DMS153 treated with DMSO at 0.1 percent for 48 hours (cell line): Measurements from ENCODE around the gene TARM1.
"Not testable (repeated sequence)": the region's sequence is repeated elsewhere in the genome, so short reads cannot be mapped to it uniquely, and the experiment has no call there.

Experiments
- DNase-seq: peaks from one replicate; lab custom pipeline; 2025; ENCODE audit not compliant: unreplicated experiment; lab: John Stamatoyannopoulos, UW

Gene TARM1

GRCh38 chr19:54099903-54100255 is 18.7 kb upstream of the TARM1 start:
- DNase-seq, result not testable (repeated sequence)

- DNase-seq, result no peak
These were observed 18.2 kb upstream of the TARM1 start for GRCh38 chr19:54099190-54099902.

DNA sequence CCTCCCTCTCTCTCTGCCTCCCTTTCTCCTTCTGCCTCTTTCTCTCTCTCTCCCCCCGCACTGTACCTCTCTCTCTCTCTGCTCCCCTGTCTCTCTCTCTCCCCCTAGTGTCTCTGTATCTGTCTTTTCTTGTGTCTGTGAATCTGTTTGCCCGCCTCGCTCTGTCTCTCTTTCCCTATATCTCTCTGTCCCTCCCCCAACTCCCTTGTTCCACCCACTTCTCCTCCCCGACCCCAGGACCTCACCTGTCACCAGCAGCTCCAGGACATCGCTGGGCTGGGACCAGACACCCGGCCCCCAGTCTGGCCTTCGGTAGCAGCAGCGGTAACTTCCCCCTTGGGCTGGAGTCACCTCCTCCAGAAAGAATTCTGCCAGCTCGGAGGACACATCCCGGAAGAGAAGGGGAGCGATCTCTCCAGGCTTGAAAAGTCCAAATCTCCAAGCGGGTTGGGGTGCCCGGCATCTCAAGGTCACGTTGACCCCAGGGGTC is 15.5 kb upstream of the TARM1 start:
- no peak for DNase-seq

- DNase-seq, result not testable (repeated sequence)
These were observed 14.9 kb upstream of the TARM1 start for GRCh38 chr19:54095859-54096616.

DNA sequence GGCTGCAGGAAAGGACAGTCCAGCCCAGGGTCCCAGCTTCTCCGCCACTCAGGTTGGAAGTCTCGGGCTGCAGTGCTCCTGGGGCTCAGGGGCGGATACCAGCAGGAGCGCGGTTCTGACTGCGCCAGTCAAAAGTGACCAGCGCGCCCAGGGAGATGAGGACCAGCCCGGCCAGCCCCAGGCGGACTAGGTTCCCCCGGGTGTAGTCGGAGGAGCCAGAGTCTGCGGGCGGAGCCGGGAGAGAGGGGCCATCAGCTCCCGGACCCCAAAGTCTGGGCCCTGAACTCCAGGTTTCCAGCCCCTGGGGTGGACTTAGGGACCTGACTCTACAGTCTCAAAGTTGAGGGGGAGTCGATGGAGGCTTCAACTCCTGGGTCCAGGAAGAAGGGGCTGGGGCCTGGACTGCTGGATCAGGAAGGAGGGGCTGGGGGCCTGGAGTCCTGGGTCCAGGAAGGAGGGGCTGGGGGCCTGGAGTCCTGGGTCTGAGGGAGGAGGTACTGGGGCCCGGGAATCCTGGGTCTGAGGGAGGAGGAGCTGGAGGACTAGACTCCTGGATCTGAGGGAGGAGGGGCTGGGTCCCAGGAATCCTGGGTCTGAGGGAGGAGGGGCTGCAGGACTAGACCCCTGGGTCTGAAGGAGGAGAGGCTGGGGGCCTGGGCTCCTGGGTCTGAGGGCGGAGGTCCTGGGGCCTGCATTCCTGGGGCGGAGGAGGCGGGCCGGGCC is 14.1 kb upstream of the TARM1 start:
- DNase-seq, result no peak

GRCh38 chr19:54094426-54095000 is 13.3 kb upstream of the TARM1 start:
- no peak for DNase-seq

- DNase-seq, result no peak
These were observed 3.2 kb upstream of the TARM1 start for GRCh38 chr19:54084410-54084809.

- DNase-seq, result no peak
These were observed 3.8 kb downstream of the TARM1 start for GRCh38 chr19:54077334-54077733.

DNA sequence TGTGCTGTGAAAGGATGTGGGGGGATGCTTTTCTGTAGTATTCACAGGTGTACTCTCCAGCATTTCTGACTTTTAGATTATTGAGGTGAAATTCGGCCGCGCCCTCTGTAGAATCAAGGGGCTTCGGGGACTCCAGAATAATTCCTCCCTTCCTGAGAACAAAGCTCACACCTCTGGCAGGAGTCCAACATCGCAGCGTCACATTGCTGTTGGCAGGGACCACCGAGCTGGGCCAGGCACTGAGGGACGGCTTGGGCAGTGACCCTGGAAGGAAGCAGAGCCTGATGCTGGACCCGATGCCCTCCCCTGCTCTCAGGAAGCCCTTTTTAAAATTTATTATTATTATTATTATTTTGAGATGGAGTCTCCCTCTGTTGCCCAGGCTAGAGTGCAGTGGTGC is 6.3 kb downstream of the TARM1 start:
- no peak for DNase-seq

DNA sequence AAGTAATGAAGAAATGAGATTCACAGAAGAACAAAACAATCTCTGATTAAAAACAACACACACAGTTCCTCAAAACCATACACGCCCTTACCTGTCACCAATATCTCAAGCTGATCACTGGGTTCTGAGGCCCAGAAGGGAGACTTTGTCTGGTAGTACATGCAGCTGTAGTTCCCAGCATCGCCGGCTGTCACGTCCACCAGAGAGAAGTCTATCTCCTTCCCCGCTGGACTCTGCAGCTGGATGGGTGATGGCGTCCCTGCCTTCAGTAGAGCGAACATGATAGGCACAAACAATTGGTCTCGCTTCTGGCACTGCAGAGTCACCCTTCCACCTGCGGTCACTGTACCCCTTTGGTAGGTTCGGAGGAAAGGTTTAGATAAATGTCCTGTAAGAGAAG is 7.3 kb downstream of the TARM1 start:
- no peak for DNase-seq

GRCh38 chr19:54069470-54069869 is 11.7 kb downstream of the TARM1 start:
- no peak for DNase-seq

DNA sequence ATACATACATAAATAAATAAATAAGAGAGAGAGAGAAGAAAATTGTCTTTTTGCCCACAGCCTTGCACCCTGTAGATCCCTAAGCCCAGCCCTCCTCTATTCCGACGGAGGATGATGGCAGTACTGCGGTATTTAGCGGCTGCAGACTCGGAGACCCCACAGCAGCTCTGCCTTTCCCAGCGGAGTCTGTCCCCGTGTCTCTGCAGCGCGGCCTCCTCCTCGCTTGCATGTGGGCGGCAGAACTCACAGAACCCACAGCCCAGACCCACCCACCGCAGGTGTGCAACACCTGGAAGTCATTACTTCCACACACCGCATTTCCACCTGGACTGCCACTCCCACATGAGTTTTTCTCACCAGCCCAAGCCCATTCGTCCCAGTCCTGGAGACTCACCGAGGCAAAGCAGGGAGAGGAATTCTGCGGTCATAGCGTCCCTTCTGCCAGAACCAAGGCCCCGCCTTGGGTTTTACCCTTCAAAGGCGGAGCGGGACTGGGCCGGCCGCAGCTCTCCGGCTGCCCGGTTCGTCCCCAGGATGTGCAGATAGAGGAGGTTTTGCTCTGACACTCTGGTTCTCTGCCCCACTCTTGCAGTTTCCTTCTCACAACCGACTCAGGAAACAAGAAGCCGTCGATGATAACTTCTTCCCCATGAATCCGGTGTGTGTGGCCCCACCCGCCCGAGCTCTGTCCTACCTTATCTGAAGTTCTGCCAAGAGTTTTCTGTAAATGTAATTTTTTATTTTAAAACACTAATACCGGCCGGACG is 17.6 kb downstream of the TARM1 start, which contains the start of gene VSTM1:
VSTM1 (minus strand) TSS at position 548 of the 767 bp plus-strand sequence; CDS start at position 428, 120 bp downstream.
- DNase-seq, result no peak

GRCh38 chr19:54062643-54063042 is 18.5 kb downstream of the TARM1 start:
- no peak for DNase-seq

DNA sequence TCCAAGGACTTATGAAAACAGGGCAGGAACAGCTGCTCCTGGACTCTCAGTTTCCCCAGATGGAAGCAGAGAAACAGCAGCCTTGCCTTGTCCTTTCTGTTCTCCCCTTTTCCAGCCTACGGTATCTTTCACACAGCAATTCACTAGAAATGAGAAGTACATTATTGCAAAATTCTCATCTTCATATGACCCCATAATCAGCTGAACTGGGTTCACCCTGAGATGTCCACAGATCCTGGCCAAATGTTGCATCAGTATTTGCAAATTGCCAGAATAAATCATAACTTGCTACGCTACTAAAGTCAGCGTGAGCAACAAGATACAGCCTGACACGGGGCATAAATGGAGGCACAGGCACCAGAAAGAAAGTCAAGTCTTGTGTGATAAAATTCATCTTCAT is 33.5 kb downstream of the TARM1 start:
- DNase-seq, result no peak

GRCh38 chr19:54045771-54046170 is 35.4 kb downstream of the TARM1 start:
- DNase-seq, result no peak

GRCh38 chr19:54042989-54043388 is 38.2 kb downstream of the TARM1 start:
- no peak for DNase-seq

GRCh38 chr19:54041969-54042606 is 39.1 kb downstream of the TARM1 start:
- DNase-seq, result no peak

- no peak for DNase-seq
These were observed 41.2 kb downstream of the TARM1 start for GRCh38 chr19:54040003-54040402.

GRCh38 chr19:54036542-54036941 is 44.6 kb downstream of the TARM1 start:
- not testable (repeated sequence) for DNase-seq
